IMR-90 (cell line): Measurements from ENCODE around the gene ZFPM1. TPM values are rescaled to one million over a fixed set of nuclear protein-coding genes. Genes with fewer than 3 reads are reported as not detected.

Experiments used
- ATAC-seq: fragments of 200-7000 bp; cut with Tn5 transposase; 2 replicates; pipeline ENCODE4 v1.9.1; 2020; ENCODE audit warnings: low read depth, mild to moderate bottlenecking, moderate library complexity
- BruUV-seq: library from RNA; stranded (reverse); fragments of 400-500 nt; replicated peaks from 2 replicates; lab custom pipeline; 2021; lab: Mats Ljungman, UMichigan
- CTCF ChIA-PET: fragments of 300-600 bp; formaldehyde crosslinking; extraction: SDS; loops from one replicate; lab custom pipeline; 2021; ENCODE audit warnings: antibody characterized with exemption; lab: Yijun Ruan, JAX
- POLR2A ChIA-PET: fragments of 300-600 bp; sonication (Branson Sonifier 250); formaldehyde crosslinking; loops from one replicate; lab custom pipeline; 2022; ENCODE audit warnings: antibody characterized with exemption; ENCODE audit not compliant: unreplicated experiment; lab: Charles Lee
- DNase-seq: peaks from one replicate; pipeline ENCODE4 v3.0.0; 2013
- H2AFZ ChIP-seq: replicated peaks from 2 replicates; pipeline ENCODE3; 2013; ENCODE audit warnings: low read length, mild to moderate bottlenecking; ENCODE audit not compliant: poor library complexity
- H2AK5ac ChIP-seq: 2 replicates; pipeline ENCODE4 v1.6.1; 2013; ENCODE audit warnings: low read depth, low read length, inconsistent platforms
- H2AK9ac ChIP-seq: replicated peaks from 2 replicates; pipeline ENCODE3; 2013; ENCODE audit warnings: mild to moderate bottlenecking, low read depth, low read length, moderate library complexity; ENCODE audit not compliant: poor library complexity
- H2BK120ac ChIP-seq: 2 replicates; pipeline ENCODE4 v1.6.1; 2013; ENCODE audit warnings: low read depth, low read length, inconsistent platforms
- H2BK15ac ChIP-seq: 3 replicates; pipeline ENCODE4 v1.6.1; 2013; ENCODE audit warnings: low read depth, low read length, inconsistent platforms
- H2BK20ac ChIP-seq: 2 replicates; pipeline ENCODE4 v1.6.1; 2013; ENCODE audit warnings: low read depth, mild to moderate bottlenecking, inconsistent platforms, low read length, moderate library complexity
- H2BK5ac ChIP-seq: 2 replicates; pipeline ENCODE4 v1.6.1; 2013; ENCODE audit warnings: mild to moderate bottlenecking, low read depth, low read length, inconsistent platforms; ENCODE audit not compliant: poor library complexity, severe bottlenecking
- H3K14ac ChIP-seq: replicated peaks from 2 replicates; pipeline ENCODE4 v1.6.1; 2013; ENCODE audit warnings: low read depth, low read length, inconsistent platforms
- H3K18ac ChIP-seq: 2 replicates; pipeline ENCODE4 v1.6.1; 2013; ENCODE audit warnings: low read depth, low read length, control low read depth
- H3K23ac ChIP-seq: 2 replicates; pipeline ENCODE4 v1.6.1; 2013; ENCODE audit warnings: low read depth, low read length, inconsistent platforms
- H3K27ac ChIP-seq: 2 replicates; pipeline ENCODE4 v1.5.1; 2013; ENCODE audit warnings: mild to moderate bottlenecking, control low read depth, low read length; ENCODE audit not compliant: insufficient read depth
- H3K27me3 ChIP-seq: 2 replicates; pipeline ENCODE4 v1.6.1; 2013; ENCODE audit warnings: low read length; ENCODE audit not compliant: control insufficient read depth, insufficient read depth
- H3K36me3 ChIP-seq: 2 replicates; pipeline ENCODE4 v1.6.1; 2013; ENCODE audit warnings: low read length, mixed read lengths; ENCODE audit not compliant: control insufficient read depth, insufficient read depth
- H3K4ac ChIP-seq: 2 replicates; pipeline ENCODE4 v1.6.1; 2013; ENCODE audit warnings: low read depth, low read length, inconsistent platforms
- H3K4me1 ChIP-seq: 2 replicates; pipeline ENCODE4 v1.6.1; 2013; ENCODE audit warnings: low read length, mixed read lengths; ENCODE audit not compliant: control insufficient read depth, insufficient read depth
- H3K4me2 ChIP-seq: 2 replicates; pipeline ENCODE4 v1.6.1; 2013; ENCODE audit warnings: low read depth, mild to moderate bottlenecking, control low read depth, low read length, moderate library complexity
- H3K4me3 ChIP-seq: 2 replicates; pipeline ENCODE4 v1.5.1; 2013; ENCODE audit warnings: low read depth, mild to moderate bottlenecking, control low read depth, low read length, moderate library complexity; ENCODE audit not compliant: insufficient read depth
- H3K56ac ChIP-seq: 2 replicates; pipeline ENCODE4 v1.6.1; 2013; ENCODE audit warnings: low read length, inconsistent platforms; ENCODE audit not compliant: insufficient read depth; ENCODE audit errors: extremely low read depth
- H3K79me1 ChIP-seq, 2 experiments: 2 replicates each; pipeline ENCODE4 v1.6.1; 2013; ENCODE audit warnings: low read length in 2 of 2, inconsistent platforms in 1 of 2, low read depth in 1 of 2
- H3K9ac ChIP-seq: 2 replicates; pipeline ENCODE4 v1.6.1; 2013; ENCODE audit warnings: low read depth, low read length, control low read depth
- H3K9me1 ChIP-seq: 2 replicates; pipeline ENCODE4 v1.6.1; 2013; ENCODE audit warnings: low read length, inconsistent platforms; ENCODE audit not compliant: insufficient read depth
- H3K9me3 ChIP-seq: 2 replicates; pipeline ENCODE4 v1.6.1; 2013; ENCODE audit warnings: low read length; ENCODE audit not compliant: control insufficient read depth, insufficient read depth
- H4K20me1 ChIP-seq: 2 replicates; pipeline ENCODE4 v1.6.1; 2013; ENCODE audit warnings: low read length, inconsistent platforms; ENCODE audit not compliant: insufficient read depth
- H4K5ac ChIP-seq: 2 replicates; pipeline ENCODE4 v1.6.1; 2013; ENCODE audit warnings: mild to moderate bottlenecking, low read depth, low read length, control low read depth
- H4K8ac ChIP-seq, 2 experiments: 2 replicates each; pipeline ENCODE4 v1.6.1; 2013; ENCODE audit warnings: low read depth in 2 of 2, low read length in 2 of 2, control low read depth in 1 of 2, inconsistent platforms in 1 of 2
- H4K91ac ChIP-seq: 2 replicates; pipeline ENCODE4 v1.6.1; 2013; ENCODE audit warnings: low read depth, low read length, inconsistent platforms; ENCODE audit not compliant: insufficient read depth
- BHLHE40 ChIP-seq: fragments of 150-350 bp; IDR thresholded peaks from 2 replicates; pipeline ENCODE4 v1.6.1; 2016; ENCODE audit warnings: mild to moderate bottlenecking, low read depth, low read length
- CEBPB ChIP-seq: IDR thresholded peaks from 2 replicates; pipeline ENCODE4 v1.6.1; 2012; ENCODE audit warnings: low read depth, low read length, improper control_type of control experiment
- CHD1 ChIP-seq: IDR thresholded peaks from 2 replicates; pipeline ENCODE4 v1.6.1; 2012; ENCODE audit warnings: low read depth, low read length, improper control_type of control experiment
- MXI1 ChIP-seq: IDR thresholded peaks from 2 replicates; pipeline ENCODE4 v1.6.1; 2012; ENCODE audit warnings: low read depth, mild to moderate bottlenecking, low read length, moderate library complexity, borderline replicate concordance
- NFE2L2 ChIP-seq: fragments of 150-350 bp; IDR thresholded peaks from 2 replicates; pipeline ENCODE4 v1.6.1; 2016; ENCODE audit warnings: low read depth, mild to moderate bottlenecking, low read length
- RAD21 ChIP-seq: IDR thresholded peaks from 2 replicates; pipeline ENCODE4 v1.6.1; 2012; ENCODE audit warnings: low read length, improper control_type of control experiment
- WGBS, 2 experiments: methylation state at CpG; one replicate each; pipeline versions ENCODE4 v1.1.5 to v1.1.7; 2013; ENCODE audit warnings: missing lambda C conversion rate in 2 of 2; ENCODE audit not compliant: insufficient read length in 1 of 2; ENCODE audit errors: extremely low coverage in 2 of 2; 5-methylcytosine and 5-hydroxymethylcytosine counted together
- dilution Hi-C: fragments of 300-500 bp; cut with HindIII; formaldehyde crosslinking; loops from one replicate; pipeline ENCODE4 v1.14.3; 2018; ENCODE audit warnings: low sequenced_read_pairs; ENCODE audit not compliant: unreplicated experiment
- in situ Hi-C: fragments of 300-500 bp; cut with MboI; formaldehyde crosslinking; loops from 3 replicates; pipeline ENCODE4 v1.14.3; 2019; ENCODE audit warnings: low sequenced_read_pairs, inconsistent platforms, mixed read lengths
- intact Hi-C: fragments of 100-400 bp; cut with micrococcal nuclease; formaldehyde crosslinking; loops from 2 replicates; pipeline ENCODE4 v1.10.0; 2022
- polyA plus RNA-seq, 3 experiments: library from polyadenylated mRNA; depleted of rRNA; stranded (reverse); fragments of >200 nt; gene quantifications; 2 replicates each; pipeline ENCODE4 v1.2.3, GENCODE V29; 2012; ENCODE audit warnings: low replicate concordance in 1 of 3
- total RNA-seq: library from RNA; depleted of rRNA; stranded (reverse); fragments of >200 nt; gene quantifications from 2 replicates; pipeline ENCODE4 v1.2.3, GENCODE V29; 2012
- TF ChIP-seq, protein P1 (sequence below): fragments of 150-350 bp; IDR thresholded peaks from 2 replicates; pipeline ENCODE4 v1.6.1; 2017; ENCODE audit warnings: mild to moderate bottlenecking, antibody characterized with exemption, low read length, low read depth

Gene ZFPM1
- total and polyA plus RNA-seq, 2 of the 4 experiments (the other 2 are of a cell fraction): 0.36 to 1.1 TPM

DNA sequence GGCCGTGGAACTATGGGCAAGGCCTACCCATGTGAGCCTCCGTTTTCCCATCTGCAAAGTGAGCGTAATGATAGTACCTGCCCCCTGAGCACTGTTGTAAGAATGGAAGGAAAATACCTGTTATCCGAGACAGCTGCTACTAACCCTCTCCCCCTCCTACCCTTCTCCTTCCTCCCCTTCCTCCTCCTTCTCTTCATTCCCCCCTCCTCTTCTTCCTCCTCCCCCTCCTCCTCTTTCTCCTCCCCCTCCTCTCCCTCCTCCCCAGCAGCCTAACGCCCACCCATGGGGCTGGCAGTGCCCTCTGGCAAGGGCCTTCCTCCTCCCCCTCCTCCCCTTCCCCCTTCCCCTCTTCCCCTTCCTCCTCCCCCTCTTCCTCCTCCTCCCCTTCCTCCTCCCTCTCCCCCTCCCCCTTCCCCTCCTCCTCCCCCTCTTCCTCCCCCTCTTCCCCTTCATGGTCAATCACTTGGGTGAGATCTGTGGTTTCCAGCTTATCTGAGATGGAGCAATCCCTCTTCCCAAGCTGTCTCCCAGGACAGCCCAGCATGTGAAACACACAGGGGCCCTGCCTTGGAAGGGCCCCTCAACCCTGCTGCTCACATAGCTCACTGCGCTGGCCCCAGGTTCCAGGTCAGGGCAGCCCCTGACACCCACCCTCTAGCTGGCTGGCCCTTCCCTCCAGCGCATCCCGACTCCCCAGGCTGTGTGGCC is 6.4 kb downstream of the ZFPM1 start:
- Histone ChIP-seq H3K79me1 (peaks cover 25 to 57% of the 10 kb centered on the region in 2 experiments), H3K9me3 (no peaks in the 10 kb centered on the region), H3K4me2 (no peak overlapping the region), H3K27me3 (no peaks in the 10 kb centered on the region), H3K4ac (no peak overlapping the region), H3K9me1 (no peaks in the 10 kb centered on the region), H4K20me1 (peaks cover 82% of the 10 kb centered on the region), H4K5ac (no peak overlapping the region), H4K91ac (no peak overlapping the region), H2BK15ac (no peak overlapping the region), H3K4me1 (peaks cover 12% of the 10 kb centered on the region; the same call in 1 of the 2 replicates), H3K27ac (no peak overlapping the region), H2BK20ac (no peak overlapping the region), H2AK5ac (0 out of 2 replicates have a peak overlapping the region, but pooled peaks have one; percentile 26), H2BK5ac (no peak overlapping the region), H3K36me3 (no peaks in the 10 kb centered on the region), H3K14ac (no peak overlapping the region), H4K8ac (no peak overlapping the region), H3K4me3 (no peak overlapping the region), H2BK120ac (no peak overlapping the region), H2AFZ (no peak overlapping the region), H3K23ac (no peak overlapping the region), H2AK9ac (no peak overlapping the region), H3K9ac (no peak overlapping the region), H3K18ac (no peak overlapping the region), H3K56ac (no peak overlapping the region)
- ChIA-PET POLR2A (no interaction called here), CTCF (no interaction called here)
- WGBS, 2 experiments: 60% methylated on average over 3 of the region's 8 CpGs; no CpG with 5 or more reads in 1 of the 2 experiments
- BruUV-seq: no TSS peak
- intact Hi-C loops (no loop called here), in situ Hi-C loops (no loop called here), dilution Hi-C loops (no loop called here)
- ATAC-seq (no peak), DNase-seq (no peak)
- TF ChIP-seq RAD21 (no peak), NFE2L2 (no peak), CEBPB (0 out of 2 replicates have a peak, but pooled peaks have one; percentile 14), MXI1 (no peak), BHLHE40 (no peak), CHD1 (no peak)
- TF ChIP-seq, protein P1, sequence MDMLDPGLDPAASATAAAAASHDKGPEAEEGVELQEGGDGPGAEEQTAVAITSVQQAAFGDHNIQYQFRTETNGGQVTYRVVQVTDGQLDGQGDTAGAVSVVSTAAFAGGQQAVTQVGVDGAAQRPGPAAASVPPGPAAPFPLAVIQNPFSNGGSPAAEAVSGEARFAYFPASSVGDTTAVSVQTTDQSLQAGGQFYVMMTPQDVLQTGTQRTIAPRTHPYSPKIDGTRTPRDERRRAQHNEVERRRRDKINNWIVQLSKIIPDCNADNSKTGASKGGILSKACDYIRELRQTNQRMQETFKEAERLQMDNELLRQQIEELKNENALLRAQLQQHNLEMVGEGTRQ: no peak
